G401 (cell line): ENCODE data around the gene CGB7. TPM values are rescaled to one million over a fixed set of nuclear protein-coding genes. Genes with fewer than 3 reads are reported as not detected.
"Not testable (repeated sequence)": the region's sequence is repeated elsewhere in the genome, so short reads cannot be mapped to it uniquely, and the experiment has no call there.

Experiments used
- DNase-seq: peaks from one replicate; pipeline ENCODE4 v3.0.0-alpha.2; 2015; ENCODE audit warnings: low spot score
- in situ Hi-C: cut with HindIII; loops from 2 replicates; pipeline ENCODE4 v1.10.0; 2016; ENCODE audit warnings: low sequenced_read_pairs, mixed read lengths
- total RNA-seq: library from RNA; depleted of rRNA; stranded (reverse); fragments of >200 nt; shearing (Covaris generic); gene quantifications from 2 replicates; pipeline ENCODE4 v1.2.3, GENCODE V29; 2014; rRNA removed

CGB7 gene
- total RNA-seq, 1 experiment from 2014 or later = 7.2 TPM

DNA sequence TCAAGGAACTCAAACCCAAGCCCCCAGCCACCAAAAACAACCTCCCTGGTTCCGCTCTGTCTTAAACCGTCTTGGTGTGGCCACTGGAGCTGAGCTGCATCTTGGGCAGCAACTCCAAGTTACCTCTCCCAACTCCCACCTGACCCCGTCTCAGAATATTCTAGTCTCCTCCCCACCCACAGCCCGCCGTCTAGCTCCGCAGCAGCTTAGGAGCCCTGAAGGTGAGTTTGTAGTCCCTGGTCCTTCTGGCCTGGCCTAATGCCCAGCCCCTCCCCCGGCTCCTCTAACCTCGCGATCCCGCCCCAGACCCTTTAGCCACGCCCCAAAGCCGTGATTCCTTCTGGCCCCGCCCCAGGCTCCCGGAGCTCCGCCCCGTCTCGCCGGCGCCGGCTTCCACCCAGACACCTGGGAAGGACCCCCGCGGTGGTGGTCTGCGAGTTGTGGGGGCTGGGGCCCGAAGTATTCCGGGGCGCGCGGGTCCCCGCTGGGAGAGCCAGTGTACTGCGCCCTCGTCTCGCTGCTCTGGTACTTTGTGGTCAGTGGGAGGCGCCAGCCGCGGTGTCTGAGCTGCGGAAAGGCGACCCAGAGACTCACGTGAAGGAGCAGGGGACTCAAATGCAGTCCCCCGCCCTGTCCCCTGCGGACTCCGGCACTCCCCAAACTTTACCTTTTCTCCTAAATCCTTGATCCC is 38.2 kb downstream of the CGB7 start:
- DNase-seq = no peak
- in situ Hi-C loops = no loop called here

- DNase-seq, in situ Hi-C loops: not testable (repeated sequence)
These were observed 38.9 kb downstream of the CGB7 start for GRCh38 chr19:49018388-49019241.

- in situ Hi-C loops = no loop called here
- DNase-seq = peak; percentile 15
These were observed 39.7 kb downstream of the CGB7 start for GRCh38 chr19:49017666-49018351.

GRCh38 chr19:49017041-49017665 is 40.4 kb downstream of the CGB7 start, which contains the start of gene LHB:
LHB (minus strand) TSS chr19:49017091; CDS start chr19:49017081, 10 bp downstream.
- in situ Hi-C loops = no loop called here

GRCh38 chr19:49016067-49016839 is 41.3 kb downstream of the CGB7 start:
- in situ Hi-C loops = no loop called here
- no peak for DNase-seq

More at GRCh38 chr19:49017041-49017665, 40.4 kb downstream of the CGB7 start, which contains the start of gene LHB:
- DNase-seq = no peak

- no peak for DNase-seq
- in situ Hi-C loops = no loop called here
These were observed 42.7 kb downstream of the CGB7 start for GRCh38 chr19:49014870-49015255.

- no peak for DNase-seq
- in situ Hi-C loops = no loop called here
These were observed 43.3 kb downstream of the CGB7 start for GRCh38 chr19:49014123-49014869.

GRCh38 chr19:49011194-49011593 is 46.4 kb downstream of the CGB7 start:
- in situ Hi-C loops = no loop called here
- DNase-seq = no peak

- no peak for DNase-seq
- in situ Hi-C loops = no loop called here
These were observed 47.1 kb downstream of the CGB7 start for GRCh38 chr19:49010453-49010852.

DNA sequence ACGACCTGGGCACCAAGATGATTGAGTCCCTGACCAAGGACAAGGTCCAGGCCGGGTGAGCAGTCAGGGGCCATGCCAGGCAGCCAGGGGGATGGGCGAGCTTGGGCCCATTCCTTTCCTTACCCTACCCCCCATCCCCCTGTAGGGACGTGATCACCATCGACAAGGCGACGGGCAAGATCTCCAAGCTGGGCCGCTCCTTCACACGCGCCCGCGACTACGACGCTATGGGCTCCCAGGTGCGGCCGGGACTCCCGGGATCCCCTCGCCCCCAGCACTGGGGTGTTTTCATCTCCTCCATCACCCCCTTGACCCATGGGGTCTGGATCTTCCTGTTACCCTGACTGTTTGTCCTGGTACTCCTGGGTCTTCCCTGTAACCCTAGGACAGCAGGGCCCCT is 47.7 kb downstream of the CGB7 start:
- in situ Hi-C loops = no loop called here
- DNase-seq = no peak

GRCh38 chr19:49006905-49007304 is 50.6 kb downstream of the CGB7 start:
- DNase-seq = no peak
- in situ Hi-C loops = no loop called here

- no peak for DNase-seq
- in situ Hi-C loops = no loop called here
These were observed 52.5 kb downstream of the CGB7 start for GRCh38 chr19:49004964-49005614.

Other genes starting within 250 kb of the CGB7 start
- gene BCAT2, start 246.7 kb downstream of the CGB7 start, total RNA-seq = 43.4 and 44.1 TPM in 2 replicates
- gene HSD17B14, start 221.3 kb downstream of the CGB7 start, total RNA-seq = 62.8 and 69.0 TPM in 2 replicates
- gene PLEKHA4, start 189.1 kb downstream of the CGB7 start, total RNA-seq = 12.4 and 20.4 TPM in 2 replicates
- gene PPP1R15A, start 185.3 kb downstream of the CGB7 start, total RNA-seq = 44.0 and 58.7 TPM in 2 replicates
- not detected in 2 replicates for gene TULP2, start 159.0 kb downstream of the CGB7 start, total RNA-seq
- gene NUCB1, start 157.4 kb downstream of the CGB7 start, total RNA-seq = 201 and 252 TPM in 2 replicates
- 3.0 and 4.2 TPM in 2 replicates for gene DHDH, start 124.0 kb downstream of the CGB7 start, total RNA-seq
- gene BAX, start 102.9 kb downstream of the CGB7 start, total RNA-seq = 160 and 177 TPM in 2 replicates
- 4,146 and 4,408 TPM in 2 replicates for gene FTL, start 92.4 kb downstream of the CGB7 start, total RNA-seq
- 41.3 and 43.2 TPM in 2 replicates for gene GYS1, start 64.4 kb downstream of the CGB7 start, total RNA-seq
- gene RUVBL2, start 63.9 kb downstream of the CGB7 start, total RNA-seq = 426 and 535 TPM in 2 replicates
- not detected in 2 replicates for gene LHB, start 40.7 kb downstream of the CGB7 start, total RNA-seq
- not detected in 2 replicates for gene CGB3, start 33.4 kb downstream of the CGB7 start, total RNA-seq
- gene CGB2, start 25.9 kb downstream of the CGB7 start, total RNA-seq = not detected in 2 replicates
- not detected in 2 replicates for gene CGB1, start 20.9 kb downstream of the CGB7 start, total RNA-seq
- gene CGB5, start 13.9 kb downstream of the CGB7 start, total RNA-seq = not detected in 2 replicates
- not detected in 2 replicates for gene CGB8, start 8.6 kb downstream of the CGB7 start, total RNA-seq
- gene NTF4, start 7.1 kb upstream of the CGB7 start, total RNA-seq = 11.5 and 18.3 TPM in 2 replicates
- gene KCNA7, start 14.9 kb upstream of the CGB7 start, total RNA-seq = 0.06 TPM in 1 of 2 replicates, not detected in the other
- 326 and 361 TPM in 2 replicates for gene SNRNP70, start 27.7 kb upstream of the CGB7 start, total RNA-seq
- 19.1 and 32.2 TPM in 2 replicates for gene LIN7B, start 56.6 kb upstream of the CGB7 start, total RNA-seq
- 0.74 TPM in 1 of 2 replicates, not detected in the other for gene C19orf73, start 61.4 kb upstream of the CGB7 start, total RNA-seq
- 101 and 111 TPM in 2 replicates for gene PPFIA3, start 61.8 kb upstream of the CGB7 start, total RNA-seq
- 4.6 and 7.2 TPM in 2 replicates for gene HRC, start 97.6 kb upstream of the CGB7 start, total RNA-seq
- gene TRPM4, start 100.0 kb upstream of the CGB7 start, total RNA-seq = 17.5 and 18.6 TPM in 2 replicates